Hematopoietic multipotent progenitor cell treated with erythropoietin and hydrocortisone succinate and interleukin-3 and kit ligand, for 8 days (in vitro differentiated cells): ENCODE measurements around the gene ADGRA1.

Source experiments
- DNase-seq: peaks from one replicate; pipeline ENCODE4 v3.0.0-alpha.2; 2015

ADGRA1 gene

GRCh38 chr10:133058331-133059092, 29.2 kb upstream of the ADGRA1 start:
- no peak for DNase-seq

DNA sequence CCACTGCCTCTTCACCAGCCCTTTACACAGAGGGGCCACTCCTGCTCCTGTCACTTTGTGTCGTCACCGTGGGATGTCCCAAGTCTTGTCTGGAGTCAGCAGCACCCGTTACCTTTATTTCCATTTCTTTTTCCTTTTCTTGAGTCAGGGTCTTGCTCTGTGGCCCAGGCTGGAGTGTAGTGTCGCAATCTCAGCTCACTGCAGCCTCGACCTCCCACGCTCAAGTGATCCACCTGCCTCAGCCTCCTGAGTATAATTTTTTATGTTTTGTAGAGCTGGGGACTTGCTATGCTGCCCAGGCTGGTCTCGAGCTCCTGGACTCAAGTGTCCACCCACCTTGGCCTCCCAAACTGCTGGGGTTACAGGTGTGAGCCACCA, 28.6 kb upstream of the ADGRA1 start:
- DNase-seq, result no peak

DNA sequence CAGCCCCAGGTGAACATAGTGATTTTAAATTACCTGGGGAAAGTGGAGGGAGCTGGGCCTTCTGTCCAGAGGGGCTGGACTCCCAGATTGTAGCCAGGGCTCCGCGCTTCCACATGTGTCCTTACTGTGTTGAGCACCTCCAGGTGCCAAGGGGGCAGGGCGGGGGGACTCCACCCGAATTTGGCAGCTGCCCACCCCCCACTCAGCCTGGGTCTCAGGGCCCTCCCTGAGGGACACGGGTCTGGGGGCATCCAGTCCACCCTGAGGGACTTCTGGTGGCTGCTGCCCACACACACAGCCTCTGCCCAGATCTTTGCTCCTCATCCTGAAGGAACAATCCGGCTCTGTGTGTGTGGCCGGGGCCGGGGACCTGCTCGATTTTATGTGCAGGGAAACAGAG, 28.2 kb upstream of the ADGRA1 start:
- DNase-seq, result no peak

- no peak for DNase-seq
Observed at GRCh38 chr10:133060022-133060421, 27.7 kb upstream of the ADGRA1 start.

GRCh38 chr10:133060466-133060865, 27.3 kb upstream of the ADGRA1 start:
- no peak for DNase-seq

DNA sequence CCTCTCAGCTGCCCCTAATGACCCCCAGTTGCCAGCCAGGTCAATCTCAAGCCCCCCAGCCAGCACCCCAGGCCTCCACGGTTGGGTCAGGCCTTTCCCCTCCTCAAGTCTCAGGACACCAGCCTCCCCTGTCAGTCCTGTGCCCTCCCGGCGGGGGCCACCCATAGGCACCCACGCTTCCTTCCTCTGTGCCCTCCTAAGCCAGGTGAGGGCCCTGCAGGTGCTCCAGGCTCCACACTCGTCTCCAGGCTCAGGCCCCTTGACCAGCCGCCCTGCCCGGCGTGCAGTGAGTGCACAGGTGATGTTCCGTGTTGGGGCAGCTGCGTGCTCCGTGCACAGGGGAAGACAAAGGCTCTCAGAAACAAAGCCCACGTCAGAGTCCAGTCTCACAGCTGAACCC, 26.8 kb upstream of the ADGRA1 start:
- no peak for DNase-seq

GRCh38 chr10:133061296-133062038, 26.3 kb upstream of the ADGRA1 start:
- no peak for DNase-seq

- DNase-seq, result no peak
Observed at GRCh38 chr10:133062085-133062484, 25.6 kb upstream of the ADGRA1 start.

DNA sequence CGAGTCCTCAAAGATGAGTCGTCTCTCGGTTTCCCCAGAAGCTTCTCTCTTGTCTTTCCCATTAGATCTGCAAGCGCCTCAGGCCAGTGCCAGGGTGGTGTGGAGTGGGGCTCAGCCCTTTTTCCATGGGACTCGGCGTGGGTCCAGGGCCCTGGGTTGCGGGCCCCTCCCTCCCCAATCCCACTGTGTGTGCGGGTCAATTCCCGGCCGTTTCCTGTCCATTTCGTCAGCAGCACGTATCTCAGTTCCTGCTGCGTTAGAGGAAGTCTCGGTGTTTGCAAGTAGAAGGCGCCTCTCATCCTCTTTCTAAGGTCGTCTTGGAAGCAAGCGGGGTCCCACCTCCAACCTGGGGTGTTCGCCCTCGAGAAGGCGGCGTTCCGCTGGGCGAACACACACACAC, 25.1 kb upstream of the ADGRA1 start:
- DNase-seq, result no peak

GRCh38 chr10:133067149-133068105, 20.3 kb upstream of the ADGRA1 start:
- DNase-seq, result no peak

GRCh38 chr10:133068111-133069032, 19.4 kb upstream of the ADGRA1 start:
- DNase-seq, result no peak

DNA sequence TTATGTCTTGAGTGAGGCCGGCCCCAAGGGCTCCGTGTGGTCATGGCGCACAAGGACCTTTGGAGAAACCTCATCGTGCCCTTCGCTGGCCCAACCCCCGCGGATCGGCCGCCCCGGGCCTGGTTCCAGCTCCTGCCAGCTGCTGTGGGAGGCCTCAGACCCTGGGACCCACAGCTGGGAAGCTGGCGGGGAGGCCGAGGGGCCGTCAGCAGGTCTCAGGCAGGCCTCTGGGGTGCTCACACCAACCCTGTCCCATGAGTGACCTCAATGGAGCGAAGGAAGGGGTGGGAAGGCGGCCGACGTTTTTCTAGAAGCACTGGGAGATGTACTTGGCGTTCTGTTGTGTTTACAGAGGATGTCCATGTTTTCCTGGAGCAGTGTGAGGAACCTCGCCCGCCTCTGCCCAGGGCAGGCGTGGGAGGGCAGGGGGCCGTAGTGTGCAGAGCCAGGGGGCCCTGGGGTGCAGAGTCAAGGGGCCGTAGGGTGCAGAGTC, 18.6 kb upstream of the ADGRA1 start:
- DNase-seq, result no peak

- DNase-seq, result no peak
Observed at GRCh38 chr10:133070405-133070804, 17.3 kb upstream of the ADGRA1 start.

DNA sequence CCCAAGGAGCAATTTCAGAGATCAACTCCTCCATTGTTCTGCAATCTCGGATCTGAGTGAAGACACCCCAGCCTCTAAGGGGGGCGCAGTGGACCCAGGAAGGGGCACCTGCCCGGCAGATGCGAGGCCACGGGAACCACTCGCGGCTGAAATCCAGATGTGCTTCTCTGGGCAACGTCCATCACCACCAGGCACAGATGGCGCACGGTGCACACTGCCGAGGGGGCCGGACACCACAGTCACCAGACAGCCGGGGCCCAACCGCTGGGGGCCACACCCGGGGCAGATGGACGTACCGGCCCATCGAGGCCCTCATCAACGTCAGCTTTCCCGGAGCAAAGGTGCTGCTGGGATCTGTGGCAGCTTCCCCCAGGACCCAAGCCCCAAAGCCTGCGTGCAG, 16.9 kb upstream of the ADGRA1 start:
- DNase-seq, result no peak

DNA sequence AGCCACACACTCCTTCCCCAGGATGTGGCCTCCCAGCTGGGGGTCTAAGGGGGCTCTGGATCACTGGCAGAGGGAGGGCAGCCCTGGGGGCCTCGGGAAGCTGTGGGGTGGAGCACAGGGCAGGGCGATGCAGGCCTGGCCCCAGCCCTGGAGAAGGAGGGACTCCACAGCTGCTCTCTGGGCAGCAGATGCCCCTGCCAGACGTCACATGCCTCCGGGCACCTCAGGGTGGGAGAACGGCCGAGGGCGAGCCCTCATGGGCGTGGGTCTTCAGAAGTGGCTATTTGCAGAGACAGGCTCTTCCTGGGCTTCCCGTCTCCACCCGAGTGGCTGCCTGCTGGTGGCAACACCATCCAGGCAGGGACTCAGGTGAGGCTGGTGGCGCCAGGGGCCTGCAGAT, 16.0 kb upstream of the ADGRA1 start:
- DNase-seq, result no peak

DNA sequence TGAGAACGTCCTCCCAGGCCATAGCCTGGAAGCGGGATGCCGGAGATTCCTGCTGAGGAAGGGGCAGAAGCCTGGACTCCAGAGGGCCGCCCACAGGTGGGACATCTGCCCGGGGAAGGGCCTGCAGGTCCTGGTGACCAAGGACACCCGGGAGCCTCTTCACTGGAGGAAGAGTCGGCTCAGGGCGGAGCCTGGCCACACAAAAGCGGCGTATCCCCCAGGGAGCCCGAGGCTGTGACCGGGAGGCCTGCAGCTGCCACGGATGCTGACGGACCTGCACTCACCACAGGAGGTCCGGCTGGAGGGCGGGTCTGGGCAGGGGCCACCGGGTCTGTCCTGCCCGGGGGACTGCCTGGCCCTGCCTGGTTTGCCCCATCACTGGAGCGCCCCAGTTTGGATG, 15.5 kb upstream of the ADGRA1 start:
- no peak for DNase-seq

- DNase-seq, result no peak
Observed at GRCh38 chr10:133072720-133073390, 14.9 kb upstream of the ADGRA1 start.

DNA sequence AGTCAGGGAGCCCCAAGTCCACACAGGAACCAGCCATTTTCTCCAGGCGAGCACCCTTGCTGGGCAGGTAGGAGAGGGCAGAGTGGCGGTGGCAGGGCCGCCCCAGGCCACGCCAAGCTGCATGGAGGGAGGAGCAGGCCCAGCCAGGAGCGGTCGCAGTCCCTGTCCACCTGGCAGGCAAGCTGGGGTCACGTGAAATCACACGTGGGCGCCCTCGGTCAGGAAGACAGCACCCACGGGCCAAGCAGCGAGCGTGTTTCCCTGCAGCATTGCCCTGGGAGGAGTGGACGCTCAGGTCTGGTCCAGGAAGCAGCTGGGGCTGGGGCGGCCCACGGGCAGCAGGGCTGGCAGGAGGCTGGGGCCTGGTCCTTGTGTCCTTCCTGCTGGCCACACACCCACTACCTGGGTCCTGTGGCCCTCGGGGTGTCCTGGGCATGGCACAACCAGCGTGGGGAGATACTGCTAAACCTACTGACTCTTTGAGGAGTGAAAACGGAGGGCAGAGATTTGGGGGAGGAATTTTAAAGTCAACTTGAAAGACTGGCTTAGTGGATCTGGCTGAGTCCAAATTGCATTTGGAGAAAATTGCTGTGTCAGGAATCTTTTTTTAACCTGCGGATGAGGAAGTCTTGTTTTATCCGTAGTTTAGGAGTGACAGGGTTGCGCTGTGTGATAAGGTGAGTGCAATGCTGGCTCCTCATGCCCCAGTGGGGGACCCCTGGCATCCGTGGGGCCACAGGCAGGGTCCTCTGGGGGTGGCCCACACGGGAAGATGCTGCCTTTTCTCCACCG, 12.2 kb upstream of the ADGRA1 start:
- no peak for DNase-seq

GRCh38 chr10:133076274-133077038, 11.3 kb upstream of the ADGRA1 start:
- no peak for DNase-seq
